ENCODE results near the gene FANCM.
"Not testable (repeated sequence)": the region's sequence is repeated elsewhere in the genome, so short reads cannot be mapped to it uniquely, and the experiment has no call there.

Gene FANCM

GRCh38 chr14:45135659-45136395 is at the start of gene FANCM:
TSS of gene FANCM (plus strand) at chr14:45135930. CDS start at chr14:45136032, 102 bp downstream.
- DNase-seq = peak; percentile 22 to 97 (median 81)

- no peak for DNase-seq
Measured at GRCh38 chr14:45089813-45090212, 45.9 kb upstream of the FANCM start.

GRCh38 chr14:45091710-45092109 is 44.0 kb upstream of the FANCM start:
- no peak for DNase-seq

- no peak for DNase-seq
Measured at GRCh38 chr14:45094275-45094674, 41.5 kb upstream of the FANCM start.

GRCh38 chr14:45095143-45095542 is 40.6 kb upstream of the FANCM start:
- no peak for DNase-seq

- no peak for DNase-seq
Measured at GRCh38 chr14:45096218-45096617, 39.5 kb upstream of the FANCM start.

GRCh38 chr14:45103806-45104205 is 31.9 kb upstream of the FANCM start:
- no peak for DNase-seq

GRCh38 chr14:45104561-45104960 is 31.2 kb upstream of the FANCM start:
- DNase-seq = no peak

- no peak for DNase-seq
Measured at GRCh38 chr14:45112896-45113781, 22.6 kb upstream of the FANCM start.

- no peak for DNase-seq
Measured at GRCh38 chr14:45114327-45114726, 21.4 kb upstream of the FANCM start.

- DNase-seq = no peak
Measured at GRCh38 chr14:45118594-45118993, 17.1 kb upstream of the FANCM start.

GRCh38 chr14:45120096-45120495 is 15.6 kb upstream of the FANCM start:
- no peak for DNase-seq

- no peak for DNase-seq
Measured at GRCh38 chr14:45123271-45123670, 12.5 kb upstream of the FANCM start.

- no peak for DNase-seq
Measured at GRCh38 chr14:45125754-45126153, 10.0 kb upstream of the FANCM start.

GRCh38 chr14:45128963-45129629 is 6.6 kb upstream of the FANCM start:
- no peak for DNase-seq

- DNase-seq = peak in 1 of 51 donors; percentile 41
Measured at GRCh38 chr14:45133683-45134050, 2.1 kb upstream of the FANCM start.

GRCh38 chr14:45134051-45134958 is 1.4 kb upstream of the FANCM start, which contains the start of gene FKBP3:
TSS of gene FKBP3 (minus strand) at chr14:45134481. CDS start at chr14:45134456, 25 bp downstream.
- DNase-seq = peak; percentile 56 to 99 (median 93)

- no peak for DNase-seq
Measured at GRCh38 chr14:45135156-45135555, 574 bp upstream of the FANCM start.

GRCh38 chr14:45136399-45136798 is 669 bp downstream of the FANCM start:
- no peak for DNase-seq

GRCh38 chr14:45140661-45141187 is 5.0 kb downstream of the FANCM start:
- DNase-seq = no peak

- not testable (repeated sequence) for DNase-seq
Measured at GRCh38 chr14:45142083-45142482, 6.4 kb downstream of the FANCM start.
